Activated CD4-positive, alpha-beta T cell treated with anti-CD3 and anti-CD28 coated beads for 48 hours (primary cell): Measurements from ENCODE around the gene RABL2B.

Experiments used
- DNase-seq: peaks from one replicate; pipeline ENCODE4 v3.0.0-alpha.2; 2020

Gene RABL2B

DNA sequence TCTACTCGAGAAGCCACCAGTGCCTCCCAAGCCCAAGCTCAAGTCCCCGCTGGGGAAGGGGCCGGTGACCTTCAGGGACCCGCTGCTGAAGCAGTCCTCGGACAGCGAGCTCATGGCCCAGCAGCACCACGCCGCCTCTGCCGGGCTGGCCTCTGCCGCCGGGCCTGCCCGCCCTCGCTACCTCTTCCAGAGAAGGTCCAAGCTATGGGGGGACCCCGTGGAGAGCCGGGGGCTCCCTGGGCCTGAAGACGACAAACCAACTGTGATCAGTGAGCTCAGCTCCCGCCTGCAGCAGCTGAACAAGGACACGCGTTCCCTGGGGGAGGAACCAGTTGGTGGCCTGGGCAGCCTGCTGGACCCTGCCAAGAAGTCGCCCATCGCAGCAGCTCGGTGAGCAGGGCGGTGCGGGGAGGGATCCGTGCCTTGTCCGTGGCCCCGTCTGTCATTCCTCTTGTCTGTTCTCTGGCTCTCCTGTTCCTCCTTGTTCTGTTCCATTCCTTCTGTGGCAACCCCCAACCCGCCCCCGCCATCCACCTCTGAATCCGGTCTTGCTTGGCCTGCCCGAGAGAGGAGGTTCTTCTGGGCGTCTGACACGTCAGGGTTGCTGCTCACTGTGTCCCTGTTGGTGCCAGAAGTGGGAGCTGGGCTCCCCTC is 61.3 kb downstream of the RABL2B start:
- DNase-seq: no peak

DNA sequence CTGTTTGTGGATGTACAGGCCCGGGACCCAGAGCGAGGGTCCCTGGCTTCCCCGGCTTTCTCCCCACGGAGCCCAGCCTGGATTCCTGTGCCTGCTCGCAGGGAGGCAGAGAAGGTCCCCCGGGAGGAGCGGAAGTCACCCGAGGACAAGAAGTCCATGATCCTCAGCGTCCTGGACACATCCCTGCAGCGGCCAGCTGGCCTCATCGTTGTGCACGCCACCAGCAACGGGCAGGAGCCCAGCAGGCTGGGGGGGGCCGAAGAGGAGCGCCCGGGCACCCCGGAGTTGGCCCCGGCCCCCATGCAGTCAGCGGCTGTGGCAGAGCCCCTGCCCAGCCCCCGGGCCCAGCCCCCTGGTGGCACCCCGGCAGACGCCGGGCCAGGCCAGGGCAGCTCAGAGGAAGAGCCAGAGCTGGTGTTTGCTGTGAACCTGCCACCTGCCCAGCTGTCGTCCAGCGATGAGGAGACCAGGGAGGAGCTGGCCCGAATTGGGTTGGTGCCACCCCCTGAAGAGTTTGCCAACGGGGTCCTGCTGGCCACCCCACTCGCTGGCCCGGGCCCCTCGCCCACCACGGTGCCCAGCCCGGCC is 62.1 kb downstream of the RABL2B start:
- no peak for DNase-seq

GRCh38 chr22:50720301-50721256 is 62.9 kb downstream of the RABL2B start:
- DNase-seq: no peak

- no peak for DNase-seq
Measured at GRCh38 chr22:50719814-50720300, 63.6 kb downstream of the RABL2B start.

DNA sequence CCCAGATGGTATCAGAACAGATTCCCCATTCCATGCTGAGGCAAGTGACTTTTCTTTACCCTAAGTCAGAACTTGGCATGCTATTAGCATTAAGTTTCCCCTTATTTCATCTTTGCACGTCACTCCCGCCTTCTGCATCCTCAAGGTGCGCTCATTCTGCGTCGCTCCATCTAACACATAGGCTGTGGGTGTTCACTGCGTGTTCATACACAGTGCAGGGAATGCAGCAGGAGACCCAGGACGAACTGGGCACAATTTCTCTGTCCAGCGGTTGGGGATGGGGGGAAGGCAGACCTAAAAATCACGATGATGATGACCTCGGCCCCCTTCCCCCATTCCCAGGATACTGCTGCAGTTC is 65.1 kb downstream of the RABL2B start:
- DNase-seq: no peak

- DNase-seq: no peak
Measured at GRCh38 chr22:50717709-50718351, 65.6 kb downstream of the RABL2B start.
